ENCODE results near the gene TMEM143. TPM values are rescaled to one million over a fixed set of nuclear protein-coding genes. Genes with fewer than 3 reads are reported as not detected.

TMEM143 gene
- total and polyA plus RNA-seq, 10 of the 15 experiments (the other 5 are each of a cell fraction or from before 2014, with no cell fraction given) = 1.5 to 19.5 (median 10.1) TPM

GRCh38 chr19:48391100-48392005, 27.6 kb upstream of the TMEM143 start, which contains the start of gene KDELR1 (continued):
- TF ChIP-seq POU2F2 (IDR thresholded peaks at IDR 0.05; ENCODE audit: borderline replicate concordance, low read depth, low read length) (0 out of 3 replicates have a peak, but pooled peaks have one; percentile 21), GATAD2B (conservative IDR thresholded peaks at IDR 0.05; ENCODE audit: low read depth) (0 out of 2 replicates have a peak, but pooled peaks have one; percentile 18), EZH2 (IDR thresholded peaks at IDR 0.05; ENCODE audit: borderline replicate concordance, control insufficient read depth, low read depth, low read length) (no peak), ZZZ3 (IDR thresholded peaks at IDR 0.05; ENCODE audit: control insufficient read depth, insufficient read length, low read depth) (no peak), SUPT20H (IDR thresholded peaks at IDR 0.05; ENCODE audit: borderline replicate concordance, control insufficient read depth, low read depth, low read length) (no peak), SUZ12 (IDR thresholded peaks at IDR 0.05; ENCODE audit: unreplicated experiment) (no peak), RBBP5 (conservative IDR thresholded peaks at IDR 0.05) (no peak), JUNB (IDR thresholded peaks at IDR 0.05) (no peak), POLR2AphosphoS2 (IDR thresholded peaks at IDR 0.05; ENCODE audit: low read depth, low read length) (no peak), KAT2A (conservative IDR thresholded peaks at IDR 0.05; ENCODE audit: control insufficient read depth, low read depth, low read length) (no peak), CREM (IDR thresholded peaks at IDR 0.05; ENCODE audit: low read depth) (no peak), TCF7 (IDR thresholded peaks at IDR 0.05; ENCODE audit: borderline replicate concordance) (no peak), HDGF (IDR thresholded peaks at IDR 0.05) (no peak), EGR1 (IDR thresholded peaks at IDR 0.05; ENCODE audit: borderline replicate concordance in 1 of 2, low read depth in 2 of 2, low read length in 2 of 2) (no peak), RELA (IDR thresholded peaks at IDR 0.05; ENCODE audit: borderline replicate concordance, partially characterized antibody) (no peak), ZBTB33 (IDR thresholded peaks at IDR 0.05) (no peak), E4F1 (IDR thresholded peaks at IDR 0.05; ENCODE audit: borderline replicate concordance, partially characterized antibody) (no peak), SIN3A (IDR thresholded peaks at IDR 0.05; ENCODE audit: low read depth, low read length) (no peak), ZNF274 (IDR thresholded peaks at IDR 0.05; ENCODE audit: insufficient read depth, insufficient read length) (no peak), ZNF687 (IDR thresholded peaks at IDR 0.05) (no peak)

All from GM12878 (cell line).